Parathyroid adenoma (tissue), 2 donors: ENCODE data around the gene ASB1.

Experiments
- H2AFZ ChIP-seq: fragments of 300-600 bp; sonication (generic); one replicate; pipeline ENCODE4 v1.7.0; 2017; ENCODE audit warnings: antibody characterized with exemption, mild to moderate bottlenecking
- H3K27ac ChIP-seq: fragments of 300-600 bp; sonication (generic); one replicate; pipeline ENCODE4 v1.7.0; 2017
- H3K27me3 ChIP-seq: fragments of 300-600 bp; sonication (generic); one replicate; pipeline ENCODE4 v1.7.0; 2017; ENCODE audit warnings: low read length; ENCODE audit not compliant: control insufficient read depth, insufficient read depth
- H3K36me3 ChIP-seq: fragments of 300-600 bp; sonication (generic); one replicate; pipeline ENCODE4 v1.7.0; 2017; ENCODE audit warnings: low read length; ENCODE audit not compliant: control insufficient read depth, insufficient read depth
- H3K4me1 ChIP-seq: fragments of 300-600 bp; sonication (generic); one replicate; pipeline ENCODE4 v1.7.0; 2017; ENCODE audit warnings: control low read depth
- H3K4me2 ChIP-seq: fragments of 300-600 bp; sonication (generic); one replicate; pipeline ENCODE4 v1.7.0; 2017; ENCODE audit warnings: low read length
- H3K4me3 ChIP-seq: fragments of 300-600 bp; sonication (generic); one replicate; pipeline ENCODE4 v1.7.0; 2017; ENCODE audit warnings: low read depth, low read length
- H3K79me2 ChIP-seq: fragments of 300-600 bp; sonication (generic); one replicate; pipeline ENCODE4 v1.7.0; 2017; ENCODE audit warnings: control low read depth
- H3K9ac ChIP-seq: fragments of 300-600 bp; sonication (generic); one replicate; pipeline ENCODE4 v1.7.0; 2017; ENCODE audit warnings: mild to moderate bottlenecking
- H3K9me3 ChIP-seq: fragments of 300-600 bp; sonication (generic); one replicate; pipeline ENCODE4 v1.7.0; 2017; ENCODE audit warnings: low read length; ENCODE audit not compliant: control insufficient read depth
- TF ChIP-seq, protein P1 (sequence below): fragments of 300-600 bp; sonication (generic); IDR thresholded peaks from one replicate; pipeline ENCODE4 v1.7.0; 2017; ENCODE audit warnings: antibody characterized with exemption, mild to moderate bottlenecking
- donor health status: primary hyperparathyroidism.

The ASB1 gene

DNA sequence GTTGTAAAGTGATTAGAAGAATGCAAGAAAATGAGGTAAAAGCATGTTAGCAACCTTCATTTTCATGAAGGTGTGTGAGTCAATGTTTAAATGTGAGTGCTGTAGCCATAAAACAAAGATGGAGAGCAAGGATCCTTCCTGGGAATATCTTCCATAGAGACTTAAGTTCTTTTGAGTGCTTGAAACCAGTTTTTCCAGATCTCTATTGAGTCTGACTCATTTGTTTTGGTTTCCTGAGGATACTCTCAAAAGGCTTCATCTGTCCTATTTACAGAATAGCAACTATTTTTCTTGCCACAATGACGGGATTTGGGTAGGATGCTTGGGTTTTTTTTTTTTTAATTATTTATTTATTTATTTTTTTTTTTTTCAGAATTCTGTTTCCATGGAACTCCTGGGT lies 45.9 kb upstream of the ASB1 start:
- TF ChIP-seq, protein P1, sequence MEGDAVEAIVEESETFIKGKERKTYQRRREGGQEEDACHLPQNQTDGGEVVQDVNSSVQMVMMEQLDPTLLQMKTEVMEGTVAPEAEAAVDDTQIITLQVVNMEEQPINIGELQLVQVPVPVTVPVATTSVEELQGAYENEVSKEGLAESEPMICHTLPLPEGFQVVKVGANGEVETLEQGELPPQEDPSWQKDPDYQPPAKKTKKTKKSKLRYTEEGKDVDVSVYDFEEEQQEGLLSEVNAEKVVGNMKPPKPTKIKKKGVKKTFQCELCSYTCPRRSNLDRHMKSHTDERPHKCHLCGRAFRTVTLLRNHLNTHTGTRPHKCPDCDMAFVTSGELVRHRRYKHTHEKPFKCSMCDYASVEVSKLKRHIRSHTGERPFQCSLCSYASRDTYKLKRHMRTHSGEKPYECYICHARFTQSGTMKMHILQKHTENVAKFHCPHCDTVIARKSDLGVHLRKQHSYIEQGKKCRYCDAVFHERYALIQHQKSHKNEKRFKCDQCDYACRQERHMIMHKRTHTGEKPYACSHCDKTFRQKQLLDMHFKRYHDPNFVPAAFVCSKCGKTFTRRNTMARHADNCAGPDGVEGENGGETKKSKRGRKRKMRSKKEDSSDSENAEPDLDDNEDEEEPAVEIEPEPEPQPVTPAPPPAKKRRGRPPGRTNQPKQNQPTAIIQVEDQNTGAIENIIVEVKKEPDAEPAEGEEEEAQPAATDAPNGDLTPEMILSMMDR: no peak
- no peaks in the 10 kb centered on the region for H3K4me1 ChIP-seq
- peaks cover 4% of the 10 kb centered on the region for H3K79me2 ChIP-seq
- no peak overlapping the region for H3K4me3 ChIP-seq
- no peak overlapping the region for H3K4me2 ChIP-seq
- H3K9ac ChIP-seq: no peak overlapping the region
- no peak overlapping the region for H2AFZ ChIP-seq
- H3K27me3 ChIP-seq: no peaks in the 10 kb centered on the region
- H3K27ac ChIP-seq: no peak overlapping the region
- H3K9me3 ChIP-seq: no peaks in the 10 kb centered on the region
- no peaks in the 10 kb centered on the region for H3K36me3 ChIP-seq

DNA sequence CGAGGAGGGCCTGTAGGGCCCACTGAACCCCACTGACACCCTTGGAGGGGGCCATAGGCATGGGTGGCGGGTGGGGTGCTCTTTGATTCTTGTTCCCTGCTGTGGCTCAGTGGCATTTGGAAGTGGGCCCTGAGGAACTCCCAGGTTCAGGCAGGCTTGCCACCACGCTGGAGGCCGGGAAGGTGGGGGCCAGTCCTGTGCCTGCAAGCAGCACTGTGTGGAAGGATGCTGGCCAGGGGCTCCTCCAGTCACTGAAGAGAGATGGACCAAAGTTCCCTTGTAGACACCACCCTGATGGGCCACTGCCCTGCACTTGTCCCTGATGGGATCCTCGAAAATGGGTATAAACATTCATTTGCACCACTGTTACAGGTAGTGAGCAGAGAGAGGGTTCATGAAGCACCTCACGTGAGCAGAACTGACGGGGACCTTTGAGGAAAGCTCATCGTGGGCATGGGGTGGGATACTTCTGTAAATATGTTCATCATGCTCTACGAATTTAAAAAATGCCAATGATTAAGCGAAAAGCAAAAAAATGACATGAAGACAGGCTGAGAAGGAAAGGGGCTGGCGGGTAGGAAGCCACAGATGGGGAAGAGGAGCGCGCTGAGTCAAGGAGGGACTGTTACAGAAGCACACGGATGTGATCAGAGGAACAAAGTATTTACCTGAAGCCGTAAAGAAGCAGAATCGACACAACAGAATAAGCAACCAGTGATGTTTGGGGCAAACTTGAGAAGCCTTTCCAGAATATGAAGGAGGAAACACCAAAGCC lies 45.2 kb upstream of the ASB1 start:
- Histone ChIP-seq H3K4me1 (no peaks in the 10 kb centered on the region), H3K27ac (no peak overlapping the region), H3K4me3 (no peak overlapping the region), H3K36me3 (no peaks in the 10 kb centered on the region), H2AFZ (no peak overlapping the region), H3K9me3 (no peaks in the 10 kb centered on the region), H3K4me2 (no peak overlapping the region), H3K79me2 (peaks cover 4% of the 10 kb centered on the region), H3K27me3 (no peaks in the 10 kb centered on the region), H3K9ac (no peak overlapping the region)
- TF ChIP-seq, protein P1: no peak

DNA sequence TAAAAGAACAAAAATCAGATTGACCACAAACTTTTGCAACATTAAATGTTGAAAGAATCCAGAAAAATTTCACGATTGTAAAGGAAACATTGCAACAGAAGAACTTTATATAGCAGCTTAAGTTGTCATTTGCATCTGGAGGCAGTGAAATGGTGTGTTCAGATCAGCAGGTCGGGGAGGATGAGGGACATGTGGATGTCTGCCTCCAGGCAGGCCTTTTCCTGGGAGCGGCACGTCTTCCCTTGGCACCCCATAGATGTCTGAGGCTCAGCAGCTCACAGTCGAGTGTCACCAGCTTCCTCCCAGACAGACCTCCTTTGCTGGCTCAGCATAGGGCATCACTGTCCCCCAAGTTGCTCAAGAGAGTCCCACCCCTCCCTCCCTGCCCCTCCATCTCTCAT lies 44.3 kb upstream of the ASB1 start:
- H3K9me3 ChIP-seq: no peaks in the 10 kb centered on the region
- TF ChIP-seq, protein P1: no peak
- H3K4me1 ChIP-seq: no peaks in the 10 kb centered on the region
- no peak overlapping the region for H3K4me3 ChIP-seq
- H3K36me3 ChIP-seq: no peaks in the 10 kb centered on the region
- H3K27me3 ChIP-seq: no peaks in the 10 kb centered on the region
- H3K27ac ChIP-seq: no peak overlapping the region
- H3K79me2 ChIP-seq: no peaks in the 10 kb centered on the region
- no peak overlapping the region for H3K9ac ChIP-seq
- H3K4me2 ChIP-seq: no peak overlapping the region
- H2AFZ ChIP-seq: no peak overlapping the region

DNA sequence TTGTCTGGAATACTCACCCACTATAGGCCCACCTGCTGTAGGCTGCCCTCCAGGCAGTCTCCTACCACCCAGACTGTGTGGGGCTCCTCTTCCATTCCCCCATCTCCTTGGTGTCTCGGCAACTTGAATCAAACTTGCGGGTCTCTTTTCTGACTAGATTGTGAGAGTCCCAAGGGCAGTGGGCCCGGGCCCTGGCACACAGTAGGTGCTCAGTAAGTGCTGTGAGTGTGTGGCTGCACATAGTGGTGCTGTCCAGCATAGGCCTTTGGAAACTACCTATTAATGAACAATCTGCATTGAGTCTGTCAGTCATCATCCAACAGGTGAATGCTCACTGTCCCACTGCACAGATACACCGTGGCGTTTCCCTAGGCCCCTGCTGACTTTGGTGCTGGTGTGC lies 43.6 kb upstream of the ASB1 start:
- H3K9ac ChIP-seq: no peak overlapping the region
- no peaks in the 10 kb centered on the region for H3K4me1 ChIP-seq
- H3K27me3 ChIP-seq: no peaks in the 10 kb centered on the region

More for the DNA sequence above, 43.6 kb upstream of the ASB1 start:
- TF ChIP-seq, protein P1: no peak
- no peak overlapping the region for H2AFZ ChIP-seq
- H3K4me2 ChIP-seq: no peak overlapping the region
- no peaks in the 10 kb centered on the region for H3K36me3 ChIP-seq
- H3K4me3 ChIP-seq: no peak overlapping the region
- H3K79me2 ChIP-seq: no peaks in the 10 kb centered on the region
- no peaks in the 10 kb centered on the region for H3K9me3 ChIP-seq
- H3K27ac ChIP-seq: no peak overlapping the region
